Smooth muscle cell (in vitro differentiated cells): ENCODE measurements around the gene GHITM. TPM values are rescaled to one million over a fixed set of nuclear protein-coding genes. Genes with fewer than 3 reads are reported as not detected.
"Not testable (repeated sequence)": the region's sequence is repeated elsewhere in the genome, so short reads cannot be mapped to it uniquely, and the experiment has no call there.

Source experiments
- DNase-seq: peaks from one replicate; lab custom pipeline; 2025; ENCODE audit not compliant: unreplicated experiment; lab: John Stamatoyannopoulos, UW
- H2AFZ ChIP-seq: fragments of 200-600 bp; sonication (generic); 2 replicates; pipeline ENCODE4 v1.6.0; 2016; ENCODE audit warnings: antibody characterized with exemption, low read depth, mild to moderate bottlenecking
- H3F3A ChIP-seq: fragments of 200-600 bp; sonication (generic); 2 replicates; pipeline ENCODE4 v1.6.0; 2017; ENCODE audit warnings: antibody characterized with exemption, low read depth
- H3K27ac ChIP-seq: fragments of 200-600 bp; sonication (generic); 2 replicates; pipeline ENCODE4 v1.5.1; 2016; ENCODE audit warnings: low read depth, mild to moderate bottlenecking
- H3K27me3 ChIP-seq: fragments of 200-600 bp; sonication (generic); 2 replicates; pipeline ENCODE4 v1.6.1; 2016; ENCODE audit warnings: low read depth, mild to moderate bottlenecking
- H3K36me3 ChIP-seq: fragments of 200-600 bp; sonication (generic); 2 replicates; pipeline ENCODE4 v1.5.1; 2016; ENCODE audit warnings: low read depth
- H3K4me1 ChIP-seq: fragments of 200-600 bp; sonication (generic); 2 replicates; pipeline ENCODE4 v1.5.1; 2016; ENCODE audit warnings: low read depth
- H3K4me2 ChIP-seq: fragments of 200-600 bp; sonication (generic); 2 replicates; pipeline ENCODE4 v1.6.0; 2016; ENCODE audit warnings: mild to moderate bottlenecking
- H3K4me3 ChIP-seq: fragments of 200-600 bp; sonication (generic); 2 replicates; pipeline ENCODE4 v1.5.1; 2016; ENCODE audit warnings: mild to moderate bottlenecking
- H3K79me2 ChIP-seq: fragments of 200-600 bp; sonication (generic); 2 replicates; pipeline ENCODE4 v1.6.0; 2016; ENCODE audit warnings: low read depth, mild to moderate bottlenecking
- H3K9ac ChIP-seq: fragments of 200-600 bp; sonication (generic); 2 replicates; pipeline ENCODE4 v1.6.0; 2016; ENCODE audit warnings: low read depth
- H3K9me3 ChIP-seq: fragments of 200-600 bp; sonication (generic); replicated peaks from 2 replicates; pipeline ENCODE4 v1.5.1; 2016; ENCODE audit warnings: low read depth
- H4K20me1 ChIP-seq: fragments of 200-600 bp; sonication (generic); 2 replicates; pipeline ENCODE4 v1.6.0; 2016; ENCODE audit warnings: low read depth
- CTCF ChIP-seq: fragments of 200-600 bp; sonication (generic); IDR thresholded peaks from 2 replicates; pipeline ENCODE4 v1.5.1; 2017; ENCODE audit warnings: borderline replicate concordance, mild to moderate bottlenecking, antibody characterized with exemption; ENCODE audit not compliant: insufficient read depth, poor library complexity, severe bottlenecking
- WGBS: methylation state at CpG from one replicate; pipeline ENCODE4 v1.1.7; 2016; ENCODE audit warnings: low lambda C conversion rate; 5-methylcytosine and 5-hydroxymethylcytosine counted together
- polyA plus RNA-seq: library from polyadenylated mRNA; unstranded; fragments of >200 nt; fragmentation: Nextera tagmentation; extraction: Ambion mirVana; gene quantifications from 2 replicates; pipeline ENCODE4 v1.2.1, GENCODE V29; 2016
- total RNA-seq: library from RNA; depleted of rRNA; stranded (reverse); fragments of >200 nt; gene quantifications from 2 replicates; pipeline ENCODE4 v1.2.3, GENCODE V29; 2014

Gene GHITM
- total and polyA plus RNA-seq, 2 experiments from 2014 or later, result 160 to 171 TPM

GRCh38 chr10:84098667-84099066 lies 40.6 kb upstream of the GHITM start:
- no peak for TF ChIP-seq CTCF
- Histone ChIP-seq H3K27ac (no peak overlapping the region), H3K79me2 (no peaks in the 10 kb centered on the region), H3K27me3 (no peaks in the 10 kb centered on the region), H3K36me3 (no peaks in the 10 kb centered on the region), H3F3A (no peaks in the 10 kb centered on the region), H2AFZ (no peak overlapping the region), H3K4me2 (no peak overlapping the region), H3K9me3 (no peaks in the 10 kb centered on the region), H4K20me1 (no peaks in the 10 kb centered on the region), H3K4me3 (no peak overlapping the region), H3K4me1 (no peaks in the 10 kb centered on the region), H3K9ac (no peak overlapping the region)
- no peak for DNase-seq
- 61% methylated on average over 2 of the region's 2 CpGs for WGBS

- H3K4me3 ChIP-seq, result no peak overlapping the region
Observed at GRCh38 chr10:84101042-84101441, 38.3 kb upstream of the GHITM start.

GRCh38 chr10:84108797-84109196 lies 30.5 kb upstream of the GHITM start:
- no peak for TF ChIP-seq CTCF
- no peaks in the 10 kb centered on the region for H3K36me3 ChIP-seq
- H3K4me2 ChIP-seq, result no peak overlapping the region
- H3K27ac ChIP-seq, result no peak overlapping the region
- no peak for DNase-seq
- no peak overlapping the region for H3K9ac ChIP-seq
- no peaks in the 10 kb centered on the region for H3K4me1 ChIP-seq
- 92% methylated on average over 18 of the region's 18 CpGs for WGBS
- no peak overlapping the region for H2AFZ ChIP-seq
- no peak overlapping the region for H3K4me3 ChIP-seq
- H3K79me2 ChIP-seq, result no peaks in the 10 kb centered on the region
- no peaks in the 10 kb centered on the region for H4K20me1 ChIP-seq
- no peaks in the 10 kb centered on the region for H3F3A ChIP-seq
- no peaks in the 10 kb centered on the region for H3K9me3 ChIP-seq
- H3K27me3 ChIP-seq, result no peaks in the 10 kb centered on the region

More at GRCh38 chr10:84101042-84101441, 38.3 kb upstream of the GHITM start:
- Histone ChIP-seq H3K9ac (no peak overlapping the region), H3F3A (no peaks in the 10 kb centered on the region), H3K9me3 (no peaks in the 10 kb centered on the region), H2AFZ (peak overlapping the region; percentile 54), H3K27ac (no peak overlapping the region), H3K79me2 (no peaks in the 10 kb centered on the region), H3K4me1 (no peaks in the 10 kb centered on the region), H4K20me1 (no peaks in the 10 kb centered on the region), H3K4me2 (no peak overlapping the region), H3K27me3 (no peaks in the 10 kb centered on the region), H3K36me3 (no peaks in the 10 kb centered on the region)
- 88% methylated on average over 2 of the region's 2 CpGs for WGBS
- no peak for TF ChIP-seq CTCF
- DNase-seq, result no peak

GRCh38 chr10:84109772-84110171 lies 29.5 kb upstream of the GHITM start:
- not testable (repeated sequence) for H3K79me2 ChIP-seq, H3K4me1 ChIP-seq, H3K9me3 ChIP-seq, H2AFZ ChIP-seq, H3F3A ChIP-seq, H4K20me1 ChIP-seq, H3K27me3 ChIP-seq, H3K9ac ChIP-seq, H3K27ac ChIP-seq, H3K4me2 ChIP-seq, H3K4me3 ChIP-seq, H3K36me3 ChIP-seq, DNase-seq
- WGBS, result 95% methylated on average over 9 of the region's 9 CpGs

- H3K9me3 ChIP-seq, H2AFZ ChIP-seq, H4K20me1 ChIP-seq, H3K27ac ChIP-seq, DNase-seq, H3K4me2 ChIP-seq, H3K4me3 ChIP-seq, H3K36me3 ChIP-seq, H3K79me2 ChIP-seq, H3K9ac ChIP-seq, H3F3A ChIP-seq, H3K27me3 ChIP-seq, H3K4me1 ChIP-seq: not testable (repeated sequence)
- WGBS, result 91% methylated on average over 1 of the region's 1 CpG
Observed at GRCh38 chr10:84113468-84113867, 25.8 kb upstream of the GHITM start.
